ENCODE measurements around the gene KHSRP. TPM values are rescaled to one million over a fixed set of nuclear protein-coding genes. Genes with fewer than 3 reads are reported as not detected.

The KHSRP gene
- total RNA-seq, 4 donors from 2014 or later: 116 to 143 (median 131) TPM

- peak in 1 of 2 donors; percentile 86 for DNase-seq (ENCODE audit: low spot score in 2 of 2)
- H3K4me3 ChIP-seq (ENCODE audit: low read depth, poor library complexity, severe bottlenecking): no peak overlapping the region
- TF ChIP-seq POLR2A (IDR thresholded peaks at IDR 0.05): no peak
- WGBS, 2 donors: 94 to 97% methylated on average over 16 to 21 of the region's 21 CpGs
- intact Hi-C loops (cut with DNase I; ENCODE audit: low total_unique reads): no loop called here
Observed at GRCh38 chr19:6425732-6426620, 1.4 kb upstream of the KHSRP start.

- H3K4me3 ChIP-seq (ENCODE audit: low read depth, poor library complexity, severe bottlenecking): no peak overlapping the region
- TF ChIP-seq, protein P1, sequence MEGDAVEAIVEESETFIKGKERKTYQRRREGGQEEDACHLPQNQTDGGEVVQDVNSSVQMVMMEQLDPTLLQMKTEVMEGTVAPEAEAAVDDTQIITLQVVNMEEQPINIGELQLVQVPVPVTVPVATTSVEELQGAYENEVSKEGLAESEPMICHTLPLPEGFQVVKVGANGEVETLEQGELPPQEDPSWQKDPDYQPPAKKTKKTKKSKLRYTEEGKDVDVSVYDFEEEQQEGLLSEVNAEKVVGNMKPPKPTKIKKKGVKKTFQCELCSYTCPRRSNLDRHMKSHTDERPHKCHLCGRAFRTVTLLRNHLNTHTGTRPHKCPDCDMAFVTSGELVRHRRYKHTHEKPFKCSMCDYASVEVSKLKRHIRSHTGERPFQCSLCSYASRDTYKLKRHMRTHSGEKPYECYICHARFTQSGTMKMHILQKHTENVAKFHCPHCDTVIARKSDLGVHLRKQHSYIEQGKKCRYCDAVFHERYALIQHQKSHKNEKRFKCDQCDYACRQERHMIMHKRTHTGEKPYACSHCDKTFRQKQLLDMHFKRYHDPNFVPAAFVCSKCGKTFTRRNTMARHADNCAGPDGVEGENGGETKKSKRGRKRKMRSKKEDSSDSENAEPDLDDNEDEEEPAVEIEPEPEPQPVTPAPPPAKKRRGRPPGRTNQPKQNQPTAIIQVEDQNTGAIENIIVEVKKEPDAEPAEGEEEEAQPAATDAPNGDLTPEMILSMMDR (IDR thresholded peaks at IDR 0.05): no peak
- no peak for TF ChIP-seq POLR2A (IDR thresholded peaks at IDR 0.05)
- 1 to 4% methylated on average over 35 to 43 of the region's 43 CpGs for WGBS, 2 donors
- DNase-seq (ENCODE audit: low spot score in 2 of 2): peak; percentile 100
- intact Hi-C loops (cut with DNase I; ENCODE audit: low total_unique reads): no loop called here
Observed at GRCh38 chr19:6424939-6425731, 524 bp upstream of the KHSRP start.

- TF ChIP-seq, protein P1 (IDR thresholded peaks at IDR 0.05): no peak
- TF ChIP-seq POLR2A (IDR thresholded peaks at IDR 0.05): no peak
- DNase-seq (ENCODE audit: low spot score in 2 of 2): peak; percentile 34 to 86
- peak overlapping the region; percentile 75 for H3K4me3 ChIP-seq (ENCODE audit: low read depth, poor library complexity, severe bottlenecking)
- intact Hi-C loops (cut with DNase I; ENCODE audit: low total_unique reads): no loop called here
- WGBS, 2 donors: 0 to 1% methylated on average over 17 to 20 of the region's 20 CpGs
Observed at GRCh38 chr19:6423499-6424194, 964 bp downstream of the KHSRP start.

GRCh38 chr19:6421075-6422014 lies 3.3 kb downstream of the KHSRP start:
- intact Hi-C loops (cut with DNase I; ENCODE audit: low total_unique reads): no loop called here
- DNase-seq (ENCODE audit: low spot score in 2 of 2): no peak
- no peak for TF ChIP-seq POLR2A (IDR thresholded peaks at IDR 0.05)
- TF ChIP-seq, protein P1 (IDR thresholded peaks at IDR 0.05): no peak

GRCh38 chr19:6418562-6418932 lies 6.1 kb downstream of the KHSRP start:
- TF ChIP-seq, protein P1 (IDR thresholded peaks at IDR 0.05): no peak
- TF ChIP-seq POLR2A (IDR thresholded peaks at IDR 0.05): no peak
- WGBS, 2 donors: 93% methylated on average over 19 of the region's 19 CpGs
- DNase-seq (ENCODE audit: low spot score in 2 of 2): no peak
- intact Hi-C loops (cut with DNase I; ENCODE audit: low total_unique reads): no loop called here
- no peak overlapping the region for H3K4me3 ChIP-seq (ENCODE audit: low read depth, poor library complexity, severe bottlenecking)

More at GRCh38 chr19:6421075-6422014, 3.3 kb downstream of the KHSRP start:
- 77% methylated on average over 19 to 20 of the region's 20 CpGs for WGBS, 2 donors
- no peak overlapping the region for H3K4me3 ChIP-seq (ENCODE audit: low read depth, poor library complexity, severe bottlenecking)

Measured in lower leg skin (tissue), 4 donors.